OCI-LY7 (cell line): ENCODE measurements around the gene TGFBR3. TPM values are rescaled to one million over a fixed set of nuclear protein-coding genes. Genes with fewer than 3 reads are reported as not detected.

Experiments used
- BruUV-seq: library from RNA; stranded (reverse); fragments of 400-500 nt; replicated peaks from 2 replicates; lab custom pipeline; 2021; lab: Mats Ljungman, UMichigan
- CTCF ChIA-PET: fragments of 300-600 bp; sonication (Branson Sonifier 250); formaldehyde crosslinking; loops from one replicate; lab custom pipeline; 2022; ENCODE audit warnings: antibody characterized with exemption; ENCODE audit not compliant: unreplicated experiment; lab: Charles Lee
- POLR2A ChIA-PET: fragments of 300-600 bp; sonication (Branson Sonifier 250); formaldehyde crosslinking; loops from one replicate; lab custom pipeline; 2022; ENCODE audit warnings: antibody characterized with exemption; lab: Charles Lee
- DNase-seq: peaks from one replicate; pipeline ENCODE4 v3.0.0-alpha.2; 2015; ENCODE audit warnings: low spot score
- H2AFZ ChIP-seq: fragments of 200-600 bp; sonication (generic), shearing (Covaris generic); 2 replicates; pipeline ENCODE4 v1.6.1; 2014; ENCODE audit warnings: mild to moderate bottlenecking, antibody characterized with exemption, low read length, moderate library complexity
- H3K27ac ChIP-seq: fragments of 200-600 bp; sonication (generic); 2 replicates; pipeline ENCODE4 v1.5.1; 2014; ENCODE audit warnings: mixed run types, low read depth, mild to moderate bottlenecking, moderate library complexity, low read length, inconsistent platforms; ENCODE audit not compliant: poor library complexity, severe bottlenecking
- H3K36me3 ChIP-seq: fragments of 200-600 bp; sonication (generic); 2 replicates; pipeline ENCODE4 v1.6.1; 2014; ENCODE audit warnings: mild to moderate bottlenecking, antibody characterized with exemption, low read length, moderate library complexity, mixed read lengths; ENCODE audit not compliant: insufficient read depth
- H3K4me1 ChIP-seq: fragments of 200-600 bp; sonication (generic); 2 replicates; pipeline ENCODE4 v1.5.1; 2014; ENCODE audit warnings: mild to moderate bottlenecking, low read length; ENCODE audit not compliant: insufficient read depth, poor library complexity, severe bottlenecking
- H3K4me2 ChIP-seq: fragments of 200-600 bp; sonication (generic); 2 replicates; pipeline ENCODE4 v1.6.1; 2014; ENCODE audit warnings: mild to moderate bottlenecking, low read length
- H3K4me3 ChIP-seq: fragments of 200-600 bp; sonication (generic); 2 replicates; pipeline ENCODE4 v1.5.1; 2014; ENCODE audit warnings: mild to moderate bottlenecking, low read depth, low read length; ENCODE audit not compliant: poor library complexity, severe bottlenecking
- H3K79me2 ChIP-seq: fragments of 200-600 bp; sonication (generic); 2 replicates; pipeline ENCODE4 v1.6.1; 2016; ENCODE audit warnings: low read depth, mild to moderate bottlenecking, low read length, moderate library complexity, mixed read lengths; ENCODE audit not compliant: insufficient read depth
- H3K9me2 ChIP-seq: fragments of 200-600 bp; sonication (generic); 2 replicates; pipeline ENCODE4 v1.6.1; 2016; ENCODE audit warnings: mild to moderate bottlenecking, low read length, mixed read lengths; ENCODE audit not compliant: insufficient read depth
- H3K9me3 ChIP-seq: fragments of 200-600 bp; sonication (generic); 2 replicates; pipeline ENCODE4 v1.6.1; 2014; ENCODE audit warnings: mild to moderate bottlenecking, mixed run types, low read length, mixed read lengths
- H4K20me1 ChIP-seq: fragments of 200-600 bp; sonication (generic); 2 replicates; pipeline ENCODE4 v1.6.1; 2014; ENCODE audit warnings: mild to moderate bottlenecking, antibody characterized with exemption, low read length, moderate library complexity, mixed read lengths; ENCODE audit not compliant: insufficient read depth
- CTCF ChIP-seq: fragments of 200-600 bp; sonication (generic); conservative IDR thresholded peaks from 2 replicates; pipeline ENCODE4 v1.5.1; 2014; ENCODE audit warnings: mild to moderate bottlenecking, antibody characterized with exemption, low read length, moderate library complexity, mixed read lengths
- EZH2phosphoT487 ChIP-seq: fragments of 200-600 bp; sonication (generic); IDR thresholded peaks from 2 replicates; pipeline ENCODE4 v1.6.1; 2018; ENCODE audit warnings: low read depth, borderline replicate concordance, mild to moderate bottlenecking, mixed run types, antibody characterized with exemption, low read length, moderate library complexity, mixed read lengths
- intact Hi-C: fragments of 100-400 bp; cut with micrococcal nuclease; formaldehyde crosslinking; loops from one replicate; pipeline ENCODE4 v1.10.0; 2022; ENCODE audit not compliant: unreplicated experiment
- total RNA-seq, 2 experiments: library from RNA; depleted of rRNA in 1 of 2; stranded (reverse); fragments of >200 nt in 1 of 2; shearing (Covaris generic) in 1 of 2; gene quantifications; 2 replicates each; pipeline ENCODE4 v1.2.3, GENCODE V29; 2014 to 2022

Gene TGFBR3
- total RNA-seq, 2 experiments from 2014 or later = not detected

DNA sequence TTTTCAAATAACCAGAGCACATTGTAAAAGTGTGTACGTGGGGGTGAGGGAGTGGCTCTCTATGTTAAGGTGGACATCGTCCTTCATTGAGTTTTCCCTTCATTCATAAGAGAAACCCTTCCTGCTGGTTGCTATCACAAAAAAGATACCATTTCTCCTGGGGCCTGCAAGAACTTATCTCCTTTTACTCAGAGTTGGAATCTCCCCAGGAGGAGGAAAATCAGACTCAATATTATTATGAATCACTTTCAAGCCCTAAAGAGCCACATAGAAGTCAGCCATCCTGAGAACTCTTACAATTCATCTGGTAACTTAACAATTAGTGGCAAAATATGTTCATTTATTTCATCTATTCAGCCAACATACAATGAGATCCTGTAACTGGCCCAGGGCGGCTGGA is 27.1 kb upstream of the TGFBR3 start:
- no peaks in the 10 kb centered on the region for H3K79me2 ChIP-seq
- H3K9me3 ChIP-seq = no peaks in the 10 kb centered on the region
- no peaks in the 10 kb centered on the region for H3K9me2 ChIP-seq
- TF ChIP-seq CTCF (no peak), EZH2phosphoT487 (no peak)
- DNase-seq = no peak
- intact Hi-C loops = no loop called here
- H3K4me3 ChIP-seq = no peak overlapping the region
- no peak overlapping the region for H3K27ac ChIP-seq
- no peak overlapping the region for H2AFZ ChIP-seq
- ChIA-PET CTCF (no interaction called here), POLR2A (interaction anchor here (0.6 kb wide), 1 partner anchor 181 kb away, joined by 3 read pairs; no protein-coding TSS in a partner anchor)
- H4K20me1 ChIP-seq = no peaks in the 10 kb centered on the region
- H3K4me2 ChIP-seq = no peak overlapping the region
- no TSS peak for BruUV-seq
- no peaks in the 10 kb centered on the region for H3K36me3 ChIP-seq
- no peaks in the 10 kb centered on the region for H3K4me1 ChIP-seq

DNA sequence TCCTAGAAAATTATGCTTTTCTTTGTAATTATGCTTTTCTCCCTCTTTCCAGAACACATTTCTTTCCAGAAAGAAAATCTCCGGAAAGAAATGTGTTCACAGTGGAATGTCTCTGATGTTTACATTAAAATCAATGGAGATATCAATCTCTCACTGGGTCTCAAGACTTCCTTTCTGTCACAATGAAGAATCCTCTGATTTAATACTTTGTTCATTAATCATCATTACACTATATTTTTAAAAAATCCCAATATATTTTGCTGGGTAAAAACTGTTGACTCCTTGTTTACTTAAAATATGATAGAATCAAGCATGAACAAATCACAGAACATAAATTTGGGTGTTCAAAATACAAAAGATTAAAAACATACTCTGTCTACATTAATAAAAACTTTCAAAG is 26.3 kb upstream of the TGFBR3 start:
- H3K79me2 ChIP-seq = no peaks in the 10 kb centered on the region
- POLR2A ChIA-PET = no interaction called here
- no peaks in the 10 kb centered on the region for H3K36me3 ChIP-seq
- intact Hi-C loops = no loop called here
- no peaks in the 10 kb centered on the region for H3K9me3 ChIP-seq
- TF ChIP-seq EZH2phosphoT487 (no peak), CTCF (no peak)
- H3K27ac ChIP-seq = no peak overlapping the region
- H3K4me2 ChIP-seq = no peak overlapping the region
- H3K9me2 ChIP-seq = no peaks in the 10 kb centered on the region
- H3K4me1 ChIP-seq = no peaks in the 10 kb centered on the region
- CTCF ChIA-PET = no interaction called here
- no peak for DNase-seq
- H3K4me3 ChIP-seq = no peak overlapping the region
- H4K20me1 ChIP-seq = no peaks in the 10 kb centered on the region
- no TSS peak for BruUV-seq
- no peak overlapping the region for H2AFZ ChIP-seq

- no peaks in the 10 kb centered on the region for H3K79me2 ChIP-seq
- H4K20me1 ChIP-seq = no peaks in the 10 kb centered on the region
- H3K4me1 ChIP-seq = no peaks in the 10 kb centered on the region
- intact Hi-C loops = no loop called here
- H3K4me2 ChIP-seq = no peak overlapping the region
- no peaks in the 10 kb centered on the region for H3K36me3 ChIP-seq
- no peak overlapping the region for H2AFZ ChIP-seq
- POLR2A ChIA-PET = interaction anchor here (0.7 kb wide), 1 partner anchor 445 kb away, joined by 3 read pairs; no protein-coding TSS in a partner anchor
- H3K9me3 ChIP-seq = no peaks in the 10 kb centered on the region
- no TSS peak for BruUV-seq
- no peak overlapping the region for H3K27ac ChIP-seq
- TF ChIP-seq CTCF = no peak
- TF ChIP-seq EZH2phosphoT487 = no peak
- DNase-seq = no peak
- CTCF ChIA-PET = no interaction called here
- no peaks in the 10 kb centered on the region for H3K9me2 ChIP-seq
- H3K4me3 ChIP-seq = no peak overlapping the region
Measured at GRCh38 chr1:91901231-91901630, 15.3 kb upstream of the TGFBR3 start.
